Measurements from ENCODE around the gene STRA8. TPM values are rescaled to one million over a fixed set of nuclear protein-coding genes. Genes with fewer than 3 reads are reported as not detected.

The STRA8 gene
- total and polyA plus RNA-seq, 2 of the 13 experiments (the other 11 are each of a cell fraction or from before 2014, with no cell fraction given) = not detected

DNA sequence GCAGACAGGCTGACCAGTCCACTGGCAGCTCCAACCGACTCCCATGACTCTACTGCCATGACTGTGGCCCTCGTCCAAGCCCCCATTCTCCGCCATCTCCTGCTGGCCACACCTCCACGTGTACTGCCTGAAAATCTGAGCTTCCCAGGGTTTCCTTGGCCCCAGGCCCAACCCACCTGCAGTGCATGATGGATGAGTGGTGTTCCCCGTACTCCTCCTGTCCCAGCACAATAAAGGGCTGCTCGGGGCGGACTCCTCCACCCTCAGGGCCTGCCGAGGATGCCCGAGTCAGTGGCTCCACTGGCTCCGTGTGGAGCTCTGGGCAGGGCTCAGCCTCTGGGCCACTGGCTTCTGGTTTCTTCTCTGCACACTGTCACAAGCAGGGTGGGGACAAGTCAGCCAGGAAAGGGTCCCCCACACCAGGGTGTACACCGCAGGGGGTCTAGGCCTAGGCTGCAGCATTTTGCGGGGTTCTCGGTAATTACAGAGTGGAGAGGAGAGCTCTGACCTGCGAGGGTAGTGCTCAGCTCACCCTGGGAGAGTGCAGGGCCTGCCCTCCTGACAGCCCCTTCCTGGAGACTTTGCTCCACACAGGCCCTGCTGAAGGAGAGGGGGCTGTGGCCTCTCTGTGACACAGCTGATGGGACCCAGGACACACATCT is 37.5 kb upstream of the STRA8 start:
- FAIRE-seq (no peak), ATAC-seq (no peak), DNase-seq (ENCODE audit: low spot score) (no peak)
- Histone ChIP-seq H3K79me2 (ENCODE audit: insufficient read depth, low read length) (no peaks in the 10 kb centered on the region), H4K20me1 (ENCODE audit: insufficient read depth, low read length) (no peaks in the 10 kb centered on the region), H3K4me2 (ENCODE audit: low read depth, low read length) (no peak overlapping the region), H3K27me3 (ENCODE audit: control insufficient read depth in 1 of 2, insufficient read depth in 2 of 2, low read length in 2 of 2) (no peaks in the 10 kb centered on the region), H3K4me3 (replicated peaks in 1 of 3; ENCODE audit: insufficient read depth in 1 of 3, low read depth in 2 of 3, low read length in 3 of 3) (no peak overlapping the region), H3K4me1 (ENCODE audit: insufficient read depth, low read length) (peaks cover 12% of the 10 kb centered on the region), H3K9ac (ENCODE audit: insufficient read depth, low read depth, low read length) (no peak overlapping the region), H2AFZ (ENCODE audit: low read length) (no peak overlapping the region), H3K36me3 (replicated peaks in 1 of 2; ENCODE audit: control insufficient read depth in 1 of 2, insufficient read depth in 2 of 2, low read length in 2 of 2) (peaks cover 27 to 66% of the 10 kb centered on the region in 2 experiments), H3K27ac (ENCODE audit: extremely low read length, insufficient read depth, low read length) (no peak overlapping the region), H3K9me3 (ENCODE audit: low read length) (no peaks in the 10 kb centered on the region)
- 95% methylated on average over 12 of the region's 14 CpGs for WGBS (ENCODE audit: low lambda C conversion rate)
- POLR2A ChIA-PET = no interaction called here
- in situ Hi-C loops (cut with HindIII; ENCODE audit: extremely low pct_ligation_motif_present, low pct_unique_long_range_greater_than_20kb) = no loop called here
- CTCF ChIA-PET (ENCODE audit: low intra/inter-chr PET ratio, low total read pairs) = no interaction called here
- BruUV-seq (replicated peaks) = no TSS peak
- TF ChIP-seq, protein P1, sequence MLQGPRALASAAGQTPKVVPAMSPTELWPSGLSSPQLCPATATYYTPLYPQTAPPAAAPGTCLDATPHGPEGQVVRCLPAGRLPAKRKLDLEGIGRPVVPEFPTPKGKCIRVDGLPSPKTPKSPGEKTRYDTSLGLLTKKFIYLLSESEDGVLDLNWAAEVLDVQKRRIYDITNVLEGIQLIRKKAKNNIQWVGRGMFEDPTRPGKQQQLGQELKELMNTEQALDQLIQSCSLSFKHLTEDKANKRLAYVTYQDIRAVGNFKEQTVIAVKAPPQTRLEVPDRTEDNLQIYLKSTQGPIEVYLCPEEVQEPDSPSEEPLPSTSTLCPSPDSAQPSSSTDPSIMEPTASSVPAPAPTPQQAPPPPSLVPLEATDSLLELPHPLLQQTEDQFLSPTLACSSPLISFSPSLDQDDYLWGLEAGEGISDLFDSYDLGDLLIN (CRISPR knock-in tag; IDR thresholded peaks at IDR 0.05; ENCODE audit: borderline replicate concordance) = no peak
- TF ChIP-seq, protein P2, sequence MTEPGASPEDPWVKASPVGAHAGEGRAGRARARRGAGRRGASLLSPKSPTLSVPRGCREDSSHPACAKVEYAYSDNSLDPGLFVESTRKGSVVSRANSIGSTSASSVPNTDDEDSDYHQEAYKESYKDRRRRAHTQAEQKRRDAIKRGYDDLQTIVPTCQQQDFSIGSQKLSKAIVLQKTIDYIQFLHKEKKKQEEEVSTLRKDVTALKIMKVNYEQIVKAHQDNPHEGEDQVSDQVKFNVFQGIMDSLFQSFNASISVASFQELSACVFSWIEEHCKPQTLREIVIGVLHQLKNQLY (CRISPR knock-in tag; IDR thresholded peaks at IDR 0.05) = no peak
- no peak for TF ChIP-seq SATB2 (CRISPR knock-in tag; IDR thresholded peaks at IDR 0.05)
- TF ChIP-seq, protein P3, sequence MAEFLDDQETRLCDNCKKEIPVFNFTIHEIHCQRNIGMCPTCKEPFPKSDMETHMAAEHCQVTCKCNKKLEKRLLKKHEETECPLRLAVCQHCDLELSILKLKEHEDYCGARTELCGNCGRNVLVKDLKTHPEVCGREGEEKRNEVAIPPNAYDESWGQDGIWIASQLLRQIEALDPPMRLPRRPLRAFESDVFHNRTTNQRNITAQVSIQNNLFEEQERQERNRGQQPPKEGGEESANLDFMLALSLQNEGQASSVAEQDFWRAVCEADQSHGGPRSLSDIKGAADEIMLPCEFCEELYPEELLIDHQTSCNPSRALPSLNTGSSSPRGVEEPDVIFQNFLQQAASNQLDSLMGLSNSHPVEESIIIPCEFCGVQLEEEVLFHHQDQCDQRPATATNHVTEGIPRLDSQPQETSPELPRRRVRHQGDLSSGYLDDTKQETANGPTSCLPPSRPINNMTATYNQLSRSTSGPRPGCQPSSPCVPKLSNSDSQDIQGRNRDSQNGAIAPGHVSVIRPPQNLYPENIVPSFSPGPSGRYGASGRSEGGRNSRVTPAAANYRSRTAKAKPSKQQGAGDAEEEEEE (CRISPR knock-in tag; IDR thresholded peaks at IDR 0.05; ENCODE audit: borderline replicate concordance) = no peak
- no peak for TF ChIP-seq KAT2B (IDR thresholded peaks at IDR 0.05; ENCODE audit: borderline replicate concordance, low read depth, low read length)
- no peak for TF ChIP-seq ZNF225 (CRISPR knock-in tag; IDR thresholded peaks at IDR 0.05)
- no peak for TF ChIP-seq SIX1 (CRISPR knock-in tag; IDR thresholded peaks at IDR 0.05; ENCODE audit: borderline replicate concordance)
- TF ChIP-seq CENPT (CRISPR knock-in tag; IDR thresholded peaks at IDR 0.05; ENCODE audit: low read depth) = no peak
- no peak for TF ChIP-seq XBP1 (CRISPR knock-in tag; IDR thresholded peaks at IDR 0.05)
- TF ChIP-seq PHF20 (CRISPR knock-in tag; IDR thresholded peaks at IDR 0.05) = no peak
- TF ChIP-seq SRSF9 (IDR thresholded peaks at IDR 0.05; ENCODE audit: borderline replicate concordance, insufficient read depth, low read depth, low read length, poor library complexity, severe bottlenecking) = no peak
- TF ChIP-seq ZNF598 (CRISPR knock-in tag; IDR thresholded peaks at IDR 0.05; ENCODE audit: borderline replicate concordance) = no peak
- TF ChIP-seq CREM (IDR thresholded peaks at IDR 0.05) = no peak
- no peak for TF ChIP-seq CREM (CRISPR knock-in tag; IDR thresholded peaks at IDR 0.05)
- no peak for TF ChIP-seq ARNT2 (CRISPR knock-in tag; IDR thresholded peaks at IDR 0.05; ENCODE audit: low read depth)
- TF ChIP-seq PPARG (CRISPR knock-in tag; conservative IDR thresholded peaks at IDR 0.05) = no peak
- TF ChIP-seq ZNF652 (CRISPR knock-in tag; IDR thresholded peaks at IDR 0.05; ENCODE audit: borderline replicate concordance, low read depth) = no peak
- no peak for TF ChIP-seq HMG20B (CRISPR knock-in tag; conservative IDR thresholded peaks at IDR 0.05)
- TF ChIP-seq MBNL3 (CRISPR knock-in tag; conservative IDR thresholded peaks at IDR 0.05) = no peak
- intact Hi-C loops (cut with micrococcal nuclease; ENCODE audit: unreplicated experiment) = no loop called here
